CD4-positive, alpha-beta T cell treated with Interleukin-17A for 4 hours (primary cell): ENCODE measurements around the gene DIP2A.

Experiments
- DNase-seq: peaks from one replicate; pipeline ENCODE4 v3.0.0-alpha.2; 2020; ENCODE audit warnings: mixed read lengths

DIP2A gene

GRCh38 chr21:46600305-46600704 lies 141.6 kb downstream of the DIP2A start:
- no peak for DNase-seq

GRCh38 chr21:46600978-46601377 lies 142.3 kb downstream of the DIP2A start:
- DNase-seq = no peak

DNA sequence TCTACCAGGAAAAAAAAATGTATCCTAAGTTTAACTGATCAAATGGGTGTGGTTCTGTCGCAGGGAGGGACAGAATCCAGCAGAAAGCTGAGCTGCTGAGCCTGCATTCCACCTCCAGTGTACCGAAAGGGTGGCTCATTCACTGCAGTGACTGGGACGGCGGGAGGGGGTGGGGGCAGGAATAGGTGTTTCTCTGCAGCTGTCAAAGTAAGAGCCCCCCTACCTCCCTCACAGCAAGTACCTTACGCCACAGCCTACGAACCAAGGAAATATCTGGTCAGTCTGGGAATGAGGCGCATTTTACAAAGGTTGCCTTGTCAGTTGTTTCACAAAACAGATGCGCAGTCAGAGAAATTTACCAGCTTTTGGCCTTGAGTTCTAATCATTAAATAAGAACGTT lies 144.5 kb downstream of the DIP2A start:
- DNase-seq = no peak

DNA sequence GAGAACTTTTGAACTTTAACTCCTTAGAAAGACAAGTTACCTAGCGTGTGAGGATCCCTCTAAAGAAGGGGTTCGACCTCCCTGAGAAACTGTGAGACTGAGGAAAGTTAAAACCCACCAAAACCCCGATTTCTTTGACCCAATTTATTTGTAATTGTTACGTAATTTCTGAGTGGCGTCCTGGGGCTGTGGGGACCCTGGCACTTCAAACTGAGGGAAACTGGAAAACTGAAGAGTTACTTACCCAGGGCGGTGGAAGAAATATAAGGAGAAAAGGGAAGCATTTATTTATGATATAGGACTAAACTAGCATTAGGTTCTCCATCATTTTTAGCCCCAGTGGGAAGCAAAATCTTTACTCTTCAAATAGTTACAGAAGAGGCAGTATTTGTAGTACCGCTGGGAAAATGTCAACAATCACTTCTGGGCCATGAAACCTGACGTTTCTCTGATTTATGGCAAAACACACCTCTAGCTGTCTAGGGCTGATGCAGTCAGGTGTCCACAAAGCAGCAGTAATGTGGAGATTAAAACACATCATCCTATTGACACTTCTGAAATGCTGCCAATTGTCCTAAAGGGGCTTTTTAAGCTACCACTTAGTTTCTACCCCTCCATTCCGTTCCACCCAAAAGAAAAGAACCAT lies 145.8 kb downstream of the DIP2A start:
- DNase-seq = no peak

- peak; percentile 44 for DNase-seq
Observed at GRCh38 chr21:46604975-46605766, 146.5 kb downstream of the DIP2A start, which contains the start of gene S100B. Gene S100B, minus strand, starts transcription at chr21:46605082. Its CDS starts 2,667 bp downstream, at chr21:46602415.

GRCh38 chr21:46605767-46606426 lies 147.2 kb downstream of the DIP2A start:
- DNase-seq = peak; percentile 76

GRCh38 chr21:46606427-46606813 lies 147.7 kb downstream of the DIP2A start:
- no peak for DNase-seq

DNA sequence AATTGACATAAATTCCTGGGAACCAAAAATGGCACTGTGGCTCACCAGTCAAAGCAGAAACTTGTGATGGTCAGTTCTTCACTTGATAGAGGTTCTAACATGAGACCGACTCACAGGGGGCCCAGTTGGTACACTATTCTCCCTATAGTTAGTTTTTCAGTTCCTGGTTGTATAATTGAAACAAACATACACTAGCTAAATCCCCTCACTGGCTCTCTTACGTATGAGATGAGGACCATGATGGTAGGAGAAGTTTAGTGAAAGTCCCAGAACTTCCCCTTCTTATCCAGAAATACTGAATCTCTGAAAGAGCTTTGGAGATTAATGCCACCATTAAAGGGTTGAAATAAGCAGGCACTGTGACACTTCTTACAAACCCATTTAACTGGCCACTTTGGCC lies 148.9 kb downstream of the DIP2A start:
- DNase-seq = no peak

DNA sequence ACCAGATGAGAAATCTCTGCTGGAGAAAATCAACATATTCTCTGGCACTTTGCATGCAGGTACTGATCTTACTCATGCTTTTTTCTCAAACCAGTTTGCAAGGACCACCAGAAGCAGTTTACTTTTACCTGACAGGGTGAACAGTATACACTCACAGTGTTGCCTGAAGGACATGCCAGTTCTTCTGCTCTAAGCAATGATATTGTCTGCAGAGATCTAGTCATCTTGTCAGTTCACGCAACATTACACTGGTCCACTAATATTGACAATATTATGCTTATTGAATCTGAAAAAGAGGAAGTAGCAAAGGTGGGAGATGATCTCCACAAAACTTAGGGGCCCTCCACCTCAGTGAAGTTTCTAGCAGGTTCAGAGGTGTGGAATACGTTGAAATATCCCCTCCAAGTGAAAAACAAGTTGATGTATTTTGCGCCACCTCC lies 150.0 kb downstream of the DIP2A start:
- DNase-seq = no peak

DNA sequence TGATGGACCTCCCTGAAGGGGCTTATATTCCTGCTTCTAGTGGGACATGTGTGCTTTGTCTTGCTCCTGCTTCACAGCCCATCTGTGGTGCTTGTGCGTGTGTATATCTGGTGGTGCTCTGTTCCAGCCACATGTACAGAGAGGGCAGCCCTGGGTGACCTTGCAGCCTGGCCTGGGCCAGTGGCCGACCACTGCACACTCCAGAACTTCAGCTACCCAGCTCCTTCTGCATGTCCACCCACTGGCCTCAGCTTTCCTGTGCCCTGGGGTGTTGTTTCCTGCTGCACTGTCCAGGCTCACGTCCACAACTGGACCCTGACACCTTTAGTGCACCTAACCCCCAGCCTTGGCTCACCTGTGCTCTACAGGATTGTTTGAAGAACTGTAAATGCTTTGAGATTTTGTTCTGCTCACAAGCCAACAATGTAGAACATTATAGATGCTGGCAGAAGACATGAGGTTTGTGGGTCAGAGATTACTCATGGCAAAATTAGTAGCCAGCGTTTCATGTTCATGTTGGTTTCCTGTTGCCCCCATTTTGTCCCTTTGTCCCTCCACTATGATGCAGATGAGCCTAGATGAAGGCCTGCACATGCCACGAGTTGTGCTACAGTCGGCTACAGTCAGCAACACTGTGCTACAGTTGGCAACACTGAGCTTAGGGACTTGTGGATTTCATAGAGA lies 151.5 kb downstream of the DIP2A start:
- no peak for DNase-seq

- DNase-seq = no peak
Observed at GRCh38 chr21:46613391-46613790, 154.7 kb downstream of the DIP2A start.

GRCh38 chr21:46616050-46616449 lies 157.4 kb downstream of the DIP2A start:
- DNase-seq = no peak

DNA sequence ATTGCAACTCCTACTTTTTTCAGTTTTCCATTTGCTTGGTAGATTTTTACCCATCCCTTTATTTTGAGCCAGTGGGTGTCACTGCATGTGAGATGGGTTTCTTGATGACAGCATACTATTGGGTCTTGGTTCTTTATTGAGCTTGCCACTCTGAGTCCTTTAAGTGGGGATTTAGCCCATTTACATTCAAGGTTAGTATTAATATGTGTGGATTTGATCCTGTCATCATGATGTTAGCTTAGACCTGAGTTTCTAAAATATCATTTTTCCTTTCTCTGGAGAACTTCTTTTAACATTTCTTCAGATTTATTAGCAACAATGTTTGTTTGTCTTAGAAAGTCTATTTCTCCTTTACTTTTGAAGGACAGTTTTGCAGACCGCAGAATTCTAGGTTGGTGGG lies 158.0 kb downstream of the DIP2A start:
- DNase-seq = no peak

GRCh38 chr21:46617267-46618051 lies 158.8 kb downstream of the DIP2A start:
- DNase-seq = no peak

GRCh38 chr21:46618738-46619379 lies 160.2 kb downstream of the DIP2A start:
- DNase-seq = no peak
